Vagina (tissue), 2 donors: ENCODE measurements around the gene CCL28.

Source experiments
- CTCF ChIP-seq, 3 experiments: fragments of 450-650 bp in 2 of 3; fragments of 200-600 bp in 1 of 3; sonication (generic) in 1 of 3; IDR thresholded peaks; one replicate each; pipeline ENCODE4 v1.5.1; 2017 to 2019; ENCODE audit warnings: antibody characterized with exemption in 3 of 3, mild to moderate bottlenecking in 2 of 3, moderate library complexity in 2 of 3
- POLR2A ChIP-seq, 2 donors: fragments of 450-650 bp; IDR thresholded peaks; one replicate each; pipeline ENCODE4 v1.6.1; 2017; ENCODE audit warnings: antibody characterized with exemption in 2 of 2, mild to moderate bottlenecking in 2 of 2, moderate library complexity in 2 of 2
- POLR2AphosphoS5 ChIP-seq, 2 donors: sonication (generic); formaldehyde crosslinking; IDR thresholded peaks; one replicate each; pipeline ENCODE4 v1.9.0; 2017; ENCODE audit warnings: antibody characterized with exemption in 2 of 2, mild to moderate bottlenecking in 2 of 2, low read depth in 1 of 2; ENCODE audit not compliant: insufficient read depth in 1 of 2

GRCh38 chr5:43411495-43411894, 696 bp downstream of the CCL28 start:
- TF ChIP-seq CTCF (IDR thresholded peaks at IDR 0.05) (no peak), POLR2A (IDR thresholded peaks at IDR 0.05) (no peak), POLR2AphosphoS5 (IDR thresholded peaks at IDR 0.05; ENCODE audit: insufficient read depth in 1 of 2, low read depth in 1 of 2) (no peak)
